Stimulated activated CD4-positive, alpha-beta T cell treated with anti-CD3 and anti-CD28 coated beads, Interleukin-12 subunit alpha, Interleukin-12 subunit beta, amount 100 ng/mL, for 4 hours (primary cell): ENCODE results near the gene POU2F2.
"Not testable (repeated sequence)": the region's sequence is repeated elsewhere in the genome, so short reads cannot be mapped to it uniquely, and the experiment has no call there.

Experiments
- DNase-seq: peaks from one replicate; pipeline ENCODE4 v3.0.0-alpha.2; 2020

The POU2F2 gene

DNA sequence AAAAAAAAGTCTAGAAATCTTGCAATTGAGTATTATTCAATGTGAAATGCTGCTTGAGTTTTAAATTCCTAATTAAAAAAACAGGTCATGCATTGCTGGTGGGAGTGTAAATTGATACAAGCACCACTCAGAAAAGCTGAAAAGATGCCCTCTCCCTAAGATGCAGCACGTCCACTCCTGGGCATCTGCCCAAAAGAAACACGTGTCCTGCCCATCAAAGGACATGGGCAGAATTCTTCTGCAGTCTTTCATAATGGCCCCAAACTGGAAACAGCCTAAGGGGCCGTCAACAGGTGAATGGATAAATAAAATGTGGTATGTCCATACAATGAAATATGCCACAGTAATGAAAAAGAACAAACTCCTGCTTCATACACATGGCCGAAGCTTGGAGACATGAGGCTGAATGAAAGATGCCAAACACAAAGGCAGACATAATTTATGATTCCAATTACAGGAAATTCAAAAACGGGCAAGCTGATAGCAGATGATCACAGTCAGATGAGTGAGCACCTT is 7.8 kb downstream of the POU2F2 start:
- DNase-seq = no peak

- DNase-seq = no peak
Observed at GRCh38 chr19:42123765-42124164, 8.5 kb downstream of the POU2F2 start.

DNA sequence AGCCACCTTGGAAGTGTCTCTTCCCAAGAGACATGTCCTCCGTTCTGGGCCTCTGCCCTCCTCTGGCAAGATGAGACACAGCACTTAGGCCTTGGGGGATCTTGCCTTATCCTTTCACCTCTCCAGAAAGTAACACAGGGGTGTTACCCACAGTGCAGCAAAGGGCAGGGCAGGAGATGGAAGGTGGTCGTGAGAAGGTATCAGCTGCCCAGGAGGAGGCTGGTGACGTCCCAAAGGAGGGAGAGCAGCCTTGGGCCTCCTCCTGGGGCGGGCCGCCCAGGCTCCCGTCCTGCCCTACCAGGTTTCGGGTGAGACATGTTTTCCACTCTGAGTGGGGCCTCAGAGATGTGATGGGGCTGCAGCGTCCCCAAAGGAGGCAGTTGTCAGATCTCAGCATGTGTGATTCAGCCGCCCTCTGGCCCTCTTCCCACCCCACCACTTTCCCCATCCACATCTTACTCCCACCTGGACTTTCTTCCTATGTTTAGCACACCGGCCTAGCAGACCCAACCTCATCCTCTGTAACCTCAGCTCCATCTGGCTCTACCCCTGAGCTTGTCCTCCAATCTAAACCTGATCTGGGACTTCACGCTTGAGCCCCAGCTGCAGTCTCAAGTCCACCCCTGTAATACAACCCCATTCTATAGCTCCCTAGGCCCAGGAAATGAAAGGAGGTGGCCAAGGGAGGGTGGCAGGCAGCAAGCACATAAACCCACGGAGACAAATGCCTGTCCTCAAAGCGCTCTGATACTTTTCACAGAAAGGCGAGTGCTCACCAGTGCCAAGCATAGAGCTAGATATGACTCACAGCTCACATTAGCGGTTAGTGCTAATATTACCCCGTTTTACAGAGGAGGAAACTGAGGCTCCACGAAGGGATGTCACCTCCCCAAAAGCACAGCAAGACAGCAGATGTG is 9.3 kb downstream of the POU2F2 start:
- DNase-seq = peak; percentile 70

GRCh38 chr19:42121656-42122069 is 10.6 kb downstream of the POU2F2 start:
- DNase-seq = peak; percentile 80

DNA sequence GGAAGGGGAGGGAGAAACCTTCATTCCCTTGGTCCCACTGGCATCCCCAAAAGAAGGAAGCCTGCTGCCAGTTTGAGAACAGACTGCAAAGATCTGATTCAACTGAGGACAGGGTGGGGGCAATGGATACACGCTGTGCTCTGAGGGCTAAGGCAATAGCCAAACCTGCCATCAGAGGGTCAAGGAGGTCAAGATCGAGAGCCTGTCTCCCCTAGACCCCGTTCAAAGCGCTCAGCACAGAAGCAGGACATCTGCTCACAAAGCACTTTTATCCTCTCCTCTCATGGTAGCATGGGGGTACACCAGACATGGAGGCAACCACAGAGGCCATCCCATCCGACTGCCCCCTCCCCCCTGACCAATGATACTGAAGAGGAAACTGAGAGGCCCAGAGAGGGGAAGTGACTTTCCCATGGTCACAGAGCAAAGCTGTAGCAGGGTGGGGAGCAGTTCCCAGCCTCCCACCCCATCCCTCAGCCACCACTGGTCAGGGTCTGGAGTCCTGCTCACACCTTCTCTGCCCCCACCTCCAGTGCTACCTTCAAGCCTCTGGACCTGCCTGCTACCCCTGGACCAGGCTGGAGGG is 11.1 kb downstream of the POU2F2 start:
- DNase-seq = no peak

DNA sequence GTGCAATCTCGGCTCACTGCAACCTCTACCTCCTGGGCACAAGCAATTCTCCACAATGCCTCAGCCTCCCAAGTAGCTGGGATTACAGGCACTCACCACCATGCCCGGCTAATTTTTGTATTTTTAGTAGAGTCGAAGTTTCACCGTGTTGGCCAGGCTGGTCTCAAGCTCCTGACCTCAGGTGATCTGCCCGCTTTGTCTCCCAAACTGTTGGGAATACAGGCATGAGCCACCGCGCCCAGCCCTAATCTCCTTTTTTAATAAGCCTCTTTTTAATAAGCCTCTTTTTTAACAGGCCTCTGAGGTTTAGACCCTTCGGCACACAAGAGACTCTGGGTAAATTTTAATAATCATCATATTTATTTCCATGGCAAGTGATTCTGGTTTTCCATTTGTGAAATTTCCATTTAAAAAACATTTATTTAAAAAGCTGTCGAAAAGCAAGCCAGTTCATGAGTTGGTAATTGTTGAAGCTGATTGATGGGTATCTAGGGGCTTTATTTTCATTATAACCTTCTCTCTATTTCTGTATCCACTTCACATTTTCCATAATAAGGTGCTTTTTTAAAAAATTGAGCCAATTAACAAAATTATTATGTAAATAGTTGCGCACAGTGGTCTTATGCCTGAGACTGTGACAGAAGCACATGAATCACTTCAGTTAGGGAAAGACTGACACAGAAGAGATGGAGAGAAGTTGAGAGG is 11.8 kb downstream of the POU2F2 start:
- no peak for DNase-seq

DNA sequence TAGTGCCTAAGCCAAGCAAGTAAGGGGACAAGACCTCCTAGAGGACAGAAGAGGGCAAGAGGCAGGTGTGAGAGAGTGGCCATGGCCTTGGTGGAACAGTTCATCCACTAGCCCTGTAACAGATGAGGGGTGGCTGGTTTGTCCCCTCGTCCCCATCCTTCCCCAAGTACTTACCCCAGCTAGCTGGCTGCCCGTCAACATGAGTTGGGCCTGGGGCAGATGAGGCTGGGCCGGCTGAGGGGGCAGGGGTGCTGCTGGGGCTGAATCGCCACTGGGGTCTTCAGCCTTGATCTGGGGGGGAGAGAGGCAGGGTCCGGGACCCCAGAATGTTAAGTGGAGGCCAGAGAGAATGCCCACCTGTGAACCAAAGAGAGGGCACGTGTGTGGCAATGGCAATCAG is 15.2 kb downstream of the POU2F2 start:
- DNase-seq = no peak

- DNase-seq = no peak
Observed at GRCh38 chr19:42116308-42117075, 15.8 kb downstream of the POU2F2 start.

DNA sequence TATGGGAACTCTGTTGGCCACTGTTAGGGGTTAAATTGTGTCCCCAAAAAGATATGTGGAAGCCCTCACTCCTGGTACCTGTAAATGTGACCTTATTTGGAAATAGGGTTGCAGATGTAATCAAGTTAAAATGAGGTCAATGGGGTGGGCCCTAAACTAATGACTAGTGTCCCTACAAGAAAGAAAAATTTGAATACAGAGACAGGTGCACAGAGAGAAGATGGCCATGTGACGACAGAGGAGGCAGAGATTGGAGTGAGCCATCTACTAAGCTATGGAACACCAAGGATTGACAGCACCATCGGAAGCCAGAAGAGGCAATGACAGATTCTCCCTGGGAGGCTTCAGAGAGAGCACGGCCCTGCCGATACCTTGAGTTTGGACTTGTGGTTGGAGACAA is 16.5 kb downstream of the POU2F2 start:
- DNase-seq = no peak

GRCh38 chr19:42115219-42115618 is 17.0 kb downstream of the POU2F2 start:
- no peak for DNase-seq

DNA sequence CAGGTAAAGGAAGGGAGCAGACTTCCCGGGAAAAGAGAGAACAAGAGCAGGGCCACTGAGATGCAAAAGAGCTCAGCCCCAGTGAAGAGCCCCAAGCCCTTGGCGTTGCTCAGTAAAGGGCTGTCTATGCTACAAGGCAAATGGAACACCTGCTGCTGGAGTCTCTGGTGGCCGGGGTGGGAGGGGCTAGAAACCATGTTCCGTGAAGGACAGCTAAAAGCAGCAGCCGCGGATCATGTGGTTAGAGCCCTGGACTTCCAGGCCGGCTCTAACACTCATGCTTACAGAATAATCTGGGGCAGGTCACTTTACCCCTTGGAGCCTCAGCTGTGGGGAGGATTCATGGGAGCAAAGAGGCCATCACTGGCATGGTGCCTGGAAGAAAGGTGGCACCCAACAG is 17.8 kb downstream of the POU2F2 start:
- DNase-seq = no peak

DNA sequence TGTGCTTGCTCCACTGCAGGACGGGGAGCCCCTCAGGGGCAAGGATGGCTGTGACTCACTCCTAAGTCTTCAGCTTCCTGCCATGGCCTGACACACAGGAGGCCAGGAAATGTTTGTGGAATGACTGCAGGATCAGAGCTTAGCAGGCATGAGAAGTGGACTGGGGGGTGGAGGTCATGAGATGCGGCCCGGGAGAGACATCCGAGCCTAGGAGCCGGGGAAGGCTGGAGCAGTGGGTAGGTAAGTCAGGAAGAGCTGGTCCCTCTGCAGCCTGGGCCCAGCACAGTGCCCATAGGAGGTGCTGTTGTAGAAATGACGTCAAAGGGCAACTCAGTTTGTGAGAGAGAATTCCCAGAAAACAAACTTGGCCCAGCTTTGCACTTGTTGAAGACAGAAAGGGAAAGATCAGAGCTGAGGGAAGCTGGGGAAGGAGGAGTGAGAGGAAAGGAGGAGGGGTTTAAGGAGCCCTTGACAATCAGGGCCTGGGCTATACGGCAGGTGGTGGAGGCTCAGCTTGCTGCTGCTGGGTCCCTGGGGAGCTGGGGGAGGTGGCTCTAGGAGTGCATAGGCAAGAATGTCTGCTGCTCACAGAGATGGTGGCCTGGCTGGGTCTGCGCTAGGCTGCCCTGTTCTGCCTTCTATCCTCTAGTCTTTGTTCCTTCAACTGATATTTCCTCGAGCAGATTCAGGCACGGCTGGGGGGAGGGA is 18.5 kb downstream of the POU2F2 start:
- DNase-seq = no peak

DNA sequence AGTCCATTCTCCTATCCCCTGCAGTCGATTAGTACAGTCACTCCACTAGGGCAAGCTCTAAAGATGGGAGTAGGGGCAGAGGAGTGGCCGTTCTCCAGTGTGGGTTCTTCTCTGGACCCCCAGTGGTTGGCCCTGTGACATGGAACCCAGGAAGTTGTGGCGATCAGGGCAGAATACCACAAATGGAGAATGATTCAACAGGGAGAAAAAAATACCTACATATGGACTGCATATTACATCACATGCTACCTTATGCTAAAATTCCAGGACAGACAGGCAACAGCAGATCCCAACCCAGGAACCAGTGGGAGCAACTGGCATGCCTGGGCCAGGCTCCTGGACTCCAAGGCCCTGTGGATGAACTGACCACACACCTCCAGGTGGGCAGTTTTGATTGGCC is 20.4 kb downstream of the POU2F2 start:
- DNase-seq = no peak

- DNase-seq = no peak
Observed at GRCh38 chr19:42111384-42111783, 20.9 kb downstream of the POU2F2 start.

GRCh38 chr19:42110658-42111057 is 21.6 kb downstream of the POU2F2 start:
- DNase-seq = no peak

- no peak for DNase-seq
Observed at GRCh38 chr19:42109896-42110295, 22.4 kb downstream of the POU2F2 start.

- peak; percentile 87 for DNase-seq
Observed at GRCh38 chr19:42108527-42109389, 23.5 kb downstream of the POU2F2 start.

GRCh38 chr19:42105368-42105767 is 26.9 kb downstream of the POU2F2 start:
- no peak for DNase-seq

- DNase-seq = no peak
Observed at GRCh38 chr19:42102877-42103276, 29.4 kb downstream of the POU2F2 start.

DNA sequence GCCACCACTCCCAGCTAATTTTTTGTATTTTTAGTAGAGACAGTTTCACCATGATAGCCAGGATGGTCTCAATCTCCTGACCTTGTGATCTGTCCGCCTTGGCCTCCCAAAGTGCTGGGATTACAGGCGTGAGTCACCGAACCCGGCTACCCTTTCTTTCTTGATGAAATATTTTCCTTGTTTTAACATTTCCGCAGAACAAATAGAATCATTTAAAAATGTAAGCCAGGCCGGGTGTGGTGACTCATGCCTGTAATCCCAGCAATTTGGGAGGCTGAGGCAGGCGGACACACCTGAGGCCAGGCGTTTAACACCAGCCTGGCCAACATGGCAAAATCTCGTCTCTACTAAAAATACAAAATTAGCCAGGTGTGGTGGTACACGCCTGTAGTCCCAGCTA is 32.0 kb downstream of the POU2F2 start:
- not testable (repeated sequence) for DNase-seq

- no peak for DNase-seq
Observed at GRCh38 chr19:42099336-42099925, 32.8 kb downstream of the POU2F2 start.
